Cerebellar cortex (tissue), 1 donor: ENCODE results near the gene C4BPA.

Source experiments
- DNase-seq: peaks from one replicate; pipeline ENCODE4 v3.0.0-alpha.2; 2015; ENCODE audit warnings: low spot score

C4BPA gene

DNA sequence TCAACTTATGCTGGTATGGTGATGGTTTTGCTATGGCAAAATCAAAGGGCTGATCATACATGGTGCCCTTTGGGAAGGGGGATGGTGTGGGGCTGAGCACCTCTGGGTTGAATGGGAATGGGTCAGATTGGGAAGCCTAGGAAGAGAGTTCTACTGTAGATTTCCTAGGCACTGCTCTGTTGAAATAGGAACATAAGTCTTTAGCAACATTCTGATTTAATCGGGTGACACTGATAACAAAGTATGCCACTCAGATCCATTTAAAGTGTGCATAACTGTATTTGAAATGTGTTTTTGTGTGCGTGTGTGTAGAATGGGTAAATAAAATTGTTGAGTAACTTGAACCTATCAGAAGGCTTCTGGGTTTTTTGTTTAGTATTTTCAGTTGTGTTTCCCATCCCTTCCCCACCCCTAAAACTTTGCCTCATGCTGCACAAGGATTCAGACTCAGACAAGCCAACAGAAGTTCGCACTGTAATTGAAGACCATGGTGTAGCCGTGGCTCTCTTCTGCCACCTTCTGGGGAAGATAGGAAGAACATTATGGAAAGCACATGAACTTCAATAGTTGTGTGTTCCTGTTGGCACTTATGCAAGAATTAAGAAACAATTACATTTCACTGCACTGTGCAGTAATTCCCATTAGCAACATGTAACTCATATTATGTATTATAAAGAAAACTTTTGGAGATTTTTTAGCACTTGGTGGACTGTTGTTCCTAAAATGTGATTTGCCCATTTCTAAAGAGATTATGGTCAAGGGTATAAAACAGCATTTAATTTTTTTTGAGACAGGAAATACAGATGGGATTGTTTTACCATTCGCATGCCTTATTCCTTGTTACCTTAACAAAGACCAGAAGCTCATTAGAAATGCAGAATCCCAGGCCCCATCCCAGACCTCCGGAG lies 26.3 kb upstream of the C4BPA start:
- peak; percentile 83 for DNase-seq

DNA sequence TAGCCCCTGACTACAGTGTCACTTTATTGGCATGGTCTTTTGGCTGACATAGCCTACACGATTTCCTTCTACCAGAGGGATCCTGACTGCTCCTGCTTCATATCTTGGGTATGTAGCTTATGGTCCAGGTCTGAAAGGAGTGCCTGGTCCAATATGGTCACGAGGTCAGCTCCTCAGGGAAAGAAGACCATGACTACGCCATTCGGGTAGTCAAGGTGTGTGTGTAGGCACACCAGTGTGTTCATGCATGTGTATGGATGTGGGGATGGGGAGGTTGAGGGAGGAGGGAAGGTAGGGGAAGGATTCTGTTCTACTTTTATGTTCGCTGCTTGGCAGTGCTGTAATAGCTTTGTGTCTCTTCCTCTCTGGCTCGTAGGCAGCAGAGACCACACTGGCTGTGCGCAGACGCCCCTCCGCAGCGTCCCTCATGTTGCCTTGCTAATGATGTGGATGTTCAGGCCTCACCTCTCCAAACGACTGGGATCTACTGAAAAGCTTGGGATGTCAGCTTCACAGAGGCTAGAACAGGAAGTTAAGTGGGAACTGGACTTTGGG lies 25.4 kb upstream of the C4BPA start:
- no peak for DNase-seq

DNA sequence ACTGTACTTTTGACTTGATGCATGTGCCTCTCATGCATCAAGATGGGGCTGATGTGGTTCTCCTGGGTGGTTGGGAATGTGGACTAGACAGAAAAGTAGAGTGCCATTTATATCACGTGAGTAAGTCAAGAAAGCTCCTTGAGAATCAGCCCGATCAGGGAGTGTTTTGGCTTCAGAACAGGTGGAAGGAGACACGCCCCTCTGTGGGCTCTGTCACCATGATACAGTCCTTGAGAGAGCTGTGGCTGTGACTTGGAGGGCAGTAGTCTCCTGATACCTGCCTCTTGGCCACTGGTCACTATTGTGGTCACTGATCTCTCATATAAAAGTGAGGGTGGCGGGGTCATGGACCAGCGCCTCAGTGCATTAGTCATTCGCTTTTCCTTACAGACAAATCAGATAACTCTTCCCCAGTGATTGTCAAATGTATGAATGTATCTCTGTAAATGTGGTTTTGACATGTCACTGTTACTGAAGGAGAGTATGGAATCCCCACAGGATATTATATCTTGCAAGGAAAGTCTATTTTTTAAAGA lies 24.3 kb upstream of the C4BPA start:
- DNase-seq: no peak

DNA sequence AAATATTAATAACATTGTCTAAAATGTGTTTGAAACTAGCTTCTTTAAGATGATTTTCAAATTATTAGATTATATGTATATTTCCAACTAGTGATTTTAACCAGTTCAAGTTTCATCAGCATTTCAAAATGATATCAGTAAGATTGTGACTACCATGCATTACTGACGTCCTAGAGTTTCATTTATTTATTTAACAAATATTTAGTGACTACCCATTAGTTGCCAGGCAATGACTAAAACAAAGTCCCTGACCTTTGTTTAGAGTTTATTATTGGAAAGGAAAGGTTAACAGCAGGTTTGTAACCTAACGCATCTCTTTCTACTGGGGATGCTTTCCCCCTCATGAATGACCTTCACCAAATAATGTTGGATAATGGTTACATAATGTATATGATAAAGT lies 22.9 kb upstream of the C4BPA start:
- DNase-seq: no peak

DNA sequence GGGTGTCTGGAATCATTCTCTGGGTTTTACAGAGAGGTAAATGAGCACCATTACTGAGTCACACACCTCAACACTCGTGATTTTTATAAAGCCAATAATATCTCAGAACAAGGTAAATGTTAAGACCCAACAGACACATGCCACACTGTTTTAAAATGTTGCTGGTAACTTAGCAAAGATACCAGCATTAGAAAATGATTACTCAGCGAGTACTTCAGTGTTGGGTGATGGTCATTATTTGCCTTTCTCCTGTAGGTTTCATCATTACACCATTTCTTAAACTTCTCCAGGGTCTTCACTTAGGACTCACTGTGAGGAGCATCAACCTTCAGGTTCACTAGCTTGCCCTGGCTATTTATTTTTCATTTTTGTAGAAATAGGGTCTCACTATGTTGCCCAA lies 22.2 kb upstream of the C4BPA start:
- DNase-seq: no peak

DNA sequence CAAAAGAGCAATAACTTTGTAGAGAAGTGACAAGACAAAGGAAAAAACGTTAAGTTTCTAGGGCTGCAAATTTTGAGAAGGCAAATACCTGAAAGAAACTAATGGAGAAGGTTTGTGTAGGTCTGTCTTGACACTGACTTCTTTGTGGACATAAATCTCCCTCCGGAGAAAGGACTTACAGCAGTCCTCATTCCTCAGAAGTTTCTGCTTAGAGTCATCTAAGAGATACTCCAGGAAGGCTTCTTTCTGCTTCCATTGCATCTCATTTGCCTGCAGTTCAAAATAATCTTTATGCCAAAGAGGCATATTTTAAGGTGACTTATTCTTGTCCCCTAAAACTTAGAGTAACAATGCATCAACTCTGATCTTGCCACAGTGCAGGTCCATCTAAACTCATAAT lies 19.8 kb upstream of the C4BPA start:
- no peak for DNase-seq

DNA sequence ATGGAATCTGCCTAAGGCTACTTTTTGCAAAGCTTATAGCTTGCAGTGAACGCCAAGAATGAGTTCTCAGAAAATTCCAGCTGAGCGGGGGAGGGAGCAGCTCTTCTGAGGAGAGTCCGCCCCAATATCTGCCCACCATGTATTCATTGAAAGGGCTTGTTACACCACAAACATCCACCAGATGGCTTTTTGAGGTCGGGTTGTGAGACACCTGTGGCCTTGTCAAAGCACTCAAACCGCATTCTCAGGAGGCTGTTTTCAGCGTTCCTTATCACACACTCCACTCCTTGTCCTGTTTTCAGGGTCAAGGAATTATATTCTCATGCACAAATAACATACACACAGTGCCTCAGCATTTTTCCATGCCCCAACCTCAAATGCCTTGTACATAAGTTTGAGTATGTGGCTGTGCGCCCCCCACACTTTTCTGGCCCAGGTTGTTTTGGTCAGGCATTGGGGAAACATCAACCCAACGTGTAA lies 19.3 kb upstream of the C4BPA start:
- DNase-seq: peak; percentile 63

DNA sequence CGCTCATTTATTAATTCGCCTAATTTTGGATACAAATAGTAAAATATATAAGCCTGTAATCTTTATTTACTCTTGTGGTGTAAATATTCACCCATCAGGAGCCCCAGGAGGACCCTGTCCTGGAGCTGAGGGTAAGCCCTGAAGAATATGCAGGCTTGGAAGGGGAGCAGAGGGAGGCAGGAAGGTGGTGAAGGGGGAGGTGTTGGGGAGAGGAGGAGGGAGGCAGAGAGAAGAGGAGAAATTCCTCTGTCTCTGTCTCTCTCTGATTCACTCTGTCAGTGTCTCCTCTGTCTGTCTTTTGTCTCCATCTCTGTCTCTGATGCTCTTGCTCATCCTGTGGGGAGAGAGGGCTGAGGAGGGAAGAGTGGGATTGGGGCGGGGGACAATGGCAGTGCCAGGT lies 18.1 kb upstream of the C4BPA start:
- no peak for DNase-seq

DNA sequence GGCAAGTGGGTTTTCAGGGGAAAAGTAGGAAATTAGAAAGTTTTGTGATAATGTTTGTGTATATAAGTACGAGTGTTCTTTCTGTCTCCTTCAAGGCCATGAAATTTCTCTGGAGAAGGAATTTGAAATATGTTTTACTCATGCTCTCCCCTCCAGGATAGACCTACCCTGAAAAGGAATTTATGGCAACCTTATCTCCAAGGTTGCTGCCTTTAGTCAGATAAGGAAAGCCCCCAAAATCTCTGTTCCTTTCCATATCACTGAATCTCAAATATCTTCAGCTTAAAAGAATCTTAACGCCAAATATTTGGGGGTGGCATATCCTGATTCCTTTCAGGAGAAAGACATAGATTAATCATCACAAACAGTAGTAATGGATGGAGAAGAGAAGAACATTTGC lies 15.9 kb upstream of the C4BPA start:
- DNase-seq: no peak

DNA sequence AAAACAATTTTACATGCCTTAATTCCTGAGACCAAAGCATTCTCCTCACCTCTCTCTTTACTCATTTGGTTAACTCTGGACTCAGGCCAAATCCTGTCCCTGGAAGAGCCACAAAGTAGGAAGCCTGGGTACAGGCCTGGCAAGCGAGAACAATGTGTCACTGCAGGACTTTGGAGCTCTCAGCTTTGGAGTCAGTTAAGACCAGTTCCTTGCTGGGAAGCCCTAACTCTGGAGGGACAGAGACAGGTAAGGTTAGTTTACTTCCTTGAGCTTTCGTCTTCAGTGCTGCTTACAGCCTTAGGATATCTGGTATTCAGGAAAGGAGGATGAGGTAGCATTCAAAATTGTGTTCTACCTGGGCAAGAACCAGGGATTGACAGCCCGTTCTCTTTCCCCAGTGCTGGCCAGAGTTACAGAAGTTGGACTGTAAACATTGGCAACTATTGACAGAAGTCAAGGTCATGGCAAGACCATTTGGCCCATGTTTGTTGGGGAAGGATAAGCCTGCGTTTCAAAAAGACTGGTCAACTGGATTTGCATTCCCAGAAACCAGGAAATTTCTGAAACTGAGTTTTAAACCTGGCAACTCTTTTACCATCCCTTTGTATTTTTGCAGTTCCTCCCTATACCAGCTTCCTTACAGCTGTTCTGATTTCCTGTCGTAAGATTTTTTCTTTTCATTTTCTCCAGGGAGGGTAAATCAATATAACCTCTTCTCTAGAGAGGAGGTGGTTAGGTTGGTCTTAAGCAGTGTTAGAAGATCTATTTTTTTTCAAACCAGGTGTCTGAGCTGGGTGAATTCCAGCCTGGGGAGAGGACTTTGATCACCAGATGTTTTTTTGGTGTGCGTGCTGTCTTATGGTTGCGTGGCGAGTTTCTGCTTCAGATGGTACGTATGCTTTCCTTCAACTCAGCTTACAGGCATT lies 15.1 kb upstream of the C4BPA start, which contains the start of gene C4BPB:
Gene C4BPB (plus strand): TSS at position 160 of the 926 bp plus-strand sequence. CDS start 672 bp downstream, at position 832.
- DNase-seq: no peak

DNA sequence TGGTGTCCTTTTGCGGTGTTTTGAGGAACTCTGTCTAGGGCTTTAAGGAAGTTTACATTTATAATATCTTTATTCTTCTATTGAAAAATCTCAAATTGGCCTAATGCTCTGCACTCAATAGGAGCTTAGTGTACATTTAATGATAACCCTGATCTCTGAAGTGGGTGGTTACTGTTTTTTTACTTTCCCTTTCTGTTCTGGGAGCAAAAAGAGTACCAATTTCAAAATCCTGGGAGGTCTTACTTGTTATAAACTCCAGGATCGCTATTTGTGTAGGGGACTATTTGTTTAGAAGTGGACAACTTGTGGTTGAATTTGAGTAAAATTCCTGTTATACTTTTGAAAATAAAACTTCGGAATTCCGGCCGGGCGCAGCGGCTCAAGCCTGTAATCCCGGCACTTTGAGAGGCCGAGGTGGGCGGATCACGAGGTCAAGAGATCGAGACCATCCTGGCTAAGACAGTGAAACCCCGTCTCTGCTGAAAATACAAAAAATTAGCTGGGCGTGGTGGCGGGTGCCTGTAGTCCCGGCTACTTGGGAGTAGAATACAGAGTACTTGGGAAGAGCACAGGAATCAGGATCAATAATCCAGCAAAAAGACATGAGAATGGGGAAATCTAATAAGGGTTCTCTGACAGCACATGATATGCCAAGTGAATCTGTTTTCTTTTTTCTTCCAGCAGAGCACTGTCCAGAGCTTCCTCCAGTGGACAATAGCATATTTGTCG lies 14.2 kb upstream of the C4BPA start:
- DNase-seq: no peak

DNA sequence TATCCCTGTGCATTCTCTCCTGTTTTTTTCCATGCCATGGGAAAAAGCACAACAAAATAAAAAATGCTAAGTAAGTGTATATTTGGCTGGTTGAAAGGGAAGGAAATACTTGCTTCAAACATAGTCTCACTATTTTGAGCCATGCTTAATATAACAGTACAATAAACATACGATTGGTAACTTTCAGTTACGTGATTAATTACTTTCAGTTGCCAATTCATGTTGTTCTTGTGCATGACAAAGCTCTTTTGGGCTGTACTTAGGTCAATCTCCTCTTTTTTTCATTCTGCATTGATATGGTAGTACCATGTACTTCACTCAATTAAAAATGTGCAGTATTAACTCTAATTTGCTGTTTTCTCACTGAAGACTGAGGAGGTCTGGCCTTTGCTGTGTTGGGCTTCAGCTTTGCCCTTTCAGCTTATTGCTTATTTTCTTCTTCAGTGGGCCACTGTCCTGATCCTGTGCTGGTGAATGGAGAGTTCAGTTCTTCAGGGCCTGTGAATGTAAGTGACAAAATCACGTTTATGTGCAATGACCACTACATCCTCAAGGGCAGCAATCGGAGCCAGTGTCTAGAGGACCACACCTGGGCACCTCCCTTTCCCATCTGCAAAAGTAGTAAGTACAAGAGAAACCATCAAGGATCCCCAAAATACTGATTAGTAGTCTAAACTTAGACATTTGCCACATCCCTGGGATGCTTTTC lies 12.7 kb upstream of the C4BPA start:
- no peak for DNase-seq

DNA sequence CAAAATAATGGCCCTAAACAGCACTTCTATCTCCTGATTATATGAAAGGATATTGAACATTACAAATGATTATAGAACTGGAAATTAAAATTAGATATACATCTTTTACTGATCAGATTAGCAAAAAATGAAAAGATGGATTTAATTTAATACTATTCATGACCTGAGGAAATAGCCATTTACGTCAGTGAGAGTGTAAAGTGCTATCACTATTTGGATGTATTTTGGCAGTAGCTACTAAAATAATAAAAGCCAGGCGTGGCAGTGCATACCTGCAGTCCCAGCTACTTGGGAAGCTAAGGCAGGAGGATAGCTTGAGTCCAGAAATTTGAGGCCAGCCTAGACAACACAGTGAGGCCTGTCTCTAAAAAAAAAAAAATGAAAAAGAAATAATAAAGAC lies 10.1 kb upstream of the C4BPA start:
- no peak for DNase-seq

DNA sequence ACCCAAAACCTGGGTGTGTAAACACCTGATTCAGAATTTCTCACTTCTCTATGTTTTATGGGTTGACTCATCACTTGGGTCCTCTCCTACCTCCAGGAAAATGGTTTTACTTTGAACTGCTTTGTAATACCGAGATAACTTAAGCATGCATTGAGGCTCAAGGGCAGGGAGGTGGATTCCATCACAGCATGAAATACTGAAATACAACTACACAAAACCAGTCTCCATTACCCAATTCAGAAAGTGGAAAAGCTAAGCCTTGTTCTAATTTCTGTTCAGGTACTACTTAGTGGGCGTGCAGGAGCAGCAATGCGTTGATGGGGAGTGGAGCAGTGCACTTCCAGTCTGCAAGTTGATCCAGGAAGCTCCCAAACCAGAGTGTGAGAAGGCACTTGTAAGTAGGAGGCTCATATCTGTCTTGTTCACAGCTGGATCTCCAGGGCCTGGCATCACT lies 6.1 kb upstream of the C4BPA start:
- no peak for DNase-seq

DNA sequence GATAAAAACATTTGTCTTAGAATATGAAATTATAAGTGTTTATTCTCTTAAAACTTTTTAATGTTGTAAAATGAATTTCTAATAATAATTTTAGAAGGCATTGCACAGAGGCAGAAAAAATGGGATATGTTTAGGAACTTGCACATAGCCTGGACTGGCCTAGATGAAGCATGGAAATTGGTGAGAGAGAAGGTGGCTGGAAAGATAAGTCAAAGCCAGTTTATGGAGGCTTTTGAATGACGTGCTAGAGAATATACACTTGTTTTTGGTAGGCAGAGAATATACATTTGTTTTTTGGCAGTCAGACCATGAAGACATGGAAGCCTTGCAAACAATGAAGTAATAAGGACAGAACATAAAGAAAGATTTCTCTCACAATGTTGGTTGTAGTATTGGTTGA lies 2.3 kb upstream of the C4BPA start:
- DNase-seq: no peak

DNA sequence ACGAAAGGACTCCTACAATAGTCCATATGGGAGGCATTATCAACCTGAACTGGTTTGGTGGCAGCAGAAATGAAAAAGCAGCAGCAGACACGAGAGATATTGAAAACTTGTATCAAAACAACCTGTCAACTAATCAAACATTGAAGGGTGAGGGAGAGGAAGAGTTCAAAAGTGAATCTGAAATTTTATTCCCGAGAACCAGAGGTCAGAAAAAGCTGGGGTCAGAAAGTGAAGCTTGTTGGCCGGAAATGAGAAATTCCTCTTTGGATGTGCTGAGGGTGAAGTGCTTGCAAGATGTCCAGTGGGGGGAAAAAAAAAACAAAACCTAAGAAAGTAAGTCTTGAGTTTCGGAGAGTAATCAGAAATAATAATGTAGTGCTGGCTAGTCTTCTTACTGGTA lies 1.9 kb upstream of the C4BPA start:
- no peak for DNase-seq

DNA sequence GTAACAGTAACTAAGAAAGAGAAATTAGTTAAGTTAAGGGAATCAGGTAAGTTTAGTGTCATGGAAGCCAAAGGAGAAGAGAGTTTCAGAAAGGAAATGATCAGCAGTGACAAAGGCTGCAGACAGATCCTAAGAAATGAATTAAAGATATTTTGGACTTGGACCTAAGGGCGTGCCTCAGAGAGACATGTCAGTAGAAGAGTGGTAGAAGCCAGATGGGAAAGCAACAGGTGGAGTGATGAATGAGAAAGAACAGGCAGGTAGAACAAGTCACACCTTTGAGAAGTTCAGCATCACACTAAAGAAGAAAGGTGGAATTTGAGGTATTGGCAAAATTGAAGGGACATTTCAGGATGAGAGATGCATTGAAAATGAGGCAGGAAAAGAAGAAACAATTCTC lies 1.4 kb upstream of the C4BPA start:
- no peak for DNase-seq

DNA sequence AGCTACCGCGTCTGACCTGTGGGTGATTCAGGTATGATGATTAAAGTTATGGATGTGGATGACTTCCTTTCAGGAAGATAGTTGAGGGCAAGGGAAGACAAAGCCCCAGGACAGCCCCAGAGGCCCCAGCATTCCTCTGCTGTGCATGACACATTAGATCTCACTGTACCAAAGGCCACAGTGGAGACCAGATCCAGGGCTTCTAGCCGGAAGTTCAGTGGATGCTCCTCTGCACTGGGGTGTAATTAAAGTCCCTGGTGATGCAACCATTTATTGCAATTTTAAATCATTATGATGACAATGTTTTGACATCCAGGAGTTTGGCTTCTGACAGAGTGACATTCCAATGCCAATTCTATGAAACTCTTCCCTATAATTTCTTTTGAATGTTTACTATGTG lies 5.0 kb downstream of the C4BPA start:
- no peak for DNase-seq

DNA sequence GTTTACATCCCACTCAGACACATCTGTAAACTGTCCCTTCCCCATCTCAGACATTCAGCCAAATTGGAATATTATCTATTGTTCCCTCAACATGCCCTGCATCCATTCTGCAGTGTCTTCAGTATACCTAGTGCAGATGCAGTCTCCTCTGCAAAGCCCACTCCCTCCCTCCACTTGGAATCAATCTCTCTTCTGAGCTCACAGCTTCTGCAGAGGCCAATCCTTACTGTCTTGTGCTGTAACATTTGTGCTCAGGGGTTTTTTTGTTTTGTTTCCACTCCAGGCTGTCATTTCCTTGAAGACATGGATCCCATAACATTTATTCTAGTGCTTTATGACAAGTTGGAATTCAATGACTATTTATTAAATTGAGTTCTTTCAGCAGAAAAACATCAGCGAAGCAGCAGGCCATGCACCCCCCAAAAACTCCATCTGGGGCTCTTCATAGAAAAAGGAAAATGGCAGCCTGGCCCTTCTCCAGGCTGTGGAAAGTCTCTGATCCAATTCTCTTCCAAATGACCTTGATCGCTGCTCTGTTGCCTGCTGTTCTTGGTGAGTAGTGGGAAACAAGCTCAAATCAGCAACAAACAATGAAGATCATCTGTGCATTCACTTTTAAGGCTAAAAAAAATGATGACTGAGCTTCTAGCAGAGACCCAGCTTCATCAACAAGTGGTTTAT lies 8.7 kb downstream of the C4BPA start:
- no peak for DNase-seq

DNA sequence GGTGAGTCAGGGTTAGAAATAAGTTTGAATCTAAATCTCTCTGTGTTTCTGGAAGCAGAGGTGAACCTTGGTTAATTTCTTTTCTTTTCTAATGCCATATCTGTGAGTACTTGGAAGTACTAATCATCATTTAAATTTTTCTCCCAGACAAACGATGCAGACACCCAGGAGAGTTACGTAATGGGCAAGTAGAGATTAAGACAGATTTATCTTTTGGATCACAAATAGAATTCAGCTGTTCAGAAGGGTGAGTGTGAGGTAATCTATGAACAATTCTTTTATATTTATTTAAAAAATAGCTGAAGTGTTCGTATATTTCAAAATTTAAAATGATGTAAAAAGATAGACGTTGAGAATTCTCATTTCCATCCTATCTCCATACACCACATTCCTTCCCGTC lies 11.2 kb downstream of the C4BPA start:
- no peak for DNase-seq
